HepG2 (cell line): ENCODE results near the gene MAN1C1.

Source experiments
- CTCF ChIP-seq: sonication (generic); formaldehyde crosslinking; IDR thresholded peaks from 2 replicates; pipeline ENCODE4 v1.5.0; 2020; ENCODE audit warnings: mild to moderate bottlenecking, missing genetic modification reagents, moderate library complexity
- SMAD1 ChIP-seq: sonication (generic); formaldehyde crosslinking; IDR thresholded peaks from 2 replicates; pipeline ENCODE4 v1.4.0; 2020; ENCODE audit warnings: missing genetic modification reagents, low read depth, mild to moderate bottlenecking, borderline replicate concordance

- TF ChIP-seq CTCF (CRISPR knock-in tag) (no peak), SMAD1 (CRISPR knock-in tag) (no peak)
Observed at GRCh38 chr1:25684216-25684965, 67.8 kb downstream of the MAN1C1 start.
